Esophagus muscularis mucosa (tissue), 4 donors: Measurements from ENCODE around the gene SSR3. TPM values are rescaled to one million over a fixed set of nuclear protein-coding genes. Genes with fewer than 3 reads are reported as not detected.

ENCODE experiments used
- DNase-seq: peaks from one replicate; pipeline ENCODE4 v3.0.0-alpha.2; 2017; ENCODE audit errors: extremely low spot score
- H3K27ac ChIP-seq, 4 donors: fragments of 200-600 bp; sonication (generic); replicated peaks in 1 of 4; 1 replicate in 3 of 4; 2 replicates in 1 of 4; pipeline ENCODE4 v1.5.1; 2016 to 2019; ENCODE audit warnings: mild to moderate bottlenecking in 1 of 4
- H3K27me3 ChIP-seq, 4 donors: fragments of 200-600 bp; sonication (generic); one replicate each; pipeline versions ENCODE4 v1.5.1 to v1.6.0; 2016 to 2019
- H3K36me3 ChIP-seq, 4 donors: fragments of 200-600 bp; sonication (generic); one replicate each; pipeline ENCODE4 v1.5.1; 2016 to 2019
- H3K4me1 ChIP-seq, 4 donors: fragments of 200-600 bp; sonication (generic); one replicate each; pipeline ENCODE4 v1.5.1; 2016 to 2019
- H3K4me3 ChIP-seq, 4 donors: fragments of 200-600 bp; sonication (generic); 1 replicate in 2 of 4; 2 replicates in 2 of 4; pipeline ENCODE4 v1.5.1; 2016 to 2019; ENCODE audit warnings: mild to moderate bottlenecking in 4 of 4, moderate library complexity in 1 of 4
- H3K9me3 ChIP-seq, 4 donors: fragments of 200-600 bp; sonication (generic); 1 replicate in 3 of 4; 2 replicates in 1 of 4; pipeline ENCODE4 v1.5.1; 2016 to 2019
- CTCF ChIP-seq, 3 experiments: fragments of 200-600 bp in 2 of 3; fragments of 450-650 bp in 1 of 3; sonication (generic) in 2 of 3; IDR thresholded peaks; one replicate each; pipeline ENCODE4 v1.5.1; 2017 to 2019; ENCODE audit warnings: antibody characterized with exemption in 3 of 3, mild to moderate bottlenecking in 2 of 3, moderate library complexity in 1 of 3
- EP300 ChIP-seq: sonication (generic); formaldehyde crosslinking; IDR thresholded peaks from one replicate; pipeline ENCODE4 v1.6.1; 2017; ENCODE audit warnings: antibody characterized with exemption
- POLR2A ChIP-seq: fragments of 450-650 bp; IDR thresholded peaks from one replicate; pipeline ENCODE4 v1.6.1; 2017; ENCODE audit warnings: antibody characterized with exemption, moderate library complexity, mild to moderate bottlenecking, low read depth
- POLR2AphosphoS5 ChIP-seq, 2 donors: sonication (generic); formaldehyde crosslinking; IDR thresholded peaks; one replicate each; pipeline ENCODE4 v1.6.1; 2017; ENCODE audit warnings: antibody characterized with exemption in 2 of 2
- WGBS: methylation state at CpG from one replicate; pipeline ENCODE4 v1.1.5; 2018; 5-methylcytosine and 5-hydroxymethylcytosine counted together
- intact Hi-C: fragments of 100-400 bp; cut with DNase I; formaldehyde crosslinking; loops from one replicate; pipeline ENCODE4 v1.15.1; 2023
- total RNA-seq, 4 donors: library from RNA; depleted of rRNA; stranded (reverse); fragments of >200 nt; gene quantifications; one replicate each; pipeline versions ENCODE4 v1.1.0 to v1.2.1, GENCODE V29; 2016

The SSR3 gene
- total RNA-seq, 4 donors from 2014 or later: 170 to 211 (median 207) TPM

GRCh38 chr3:156583469-156583868 is 28.6 kb upstream of the SSR3 start:
- no peaks in the 10 kb centered on the region for H3K27me3 ChIP-seq
- DNase-seq: no peak
- no peak overlapping the region for H3K4me3 ChIP-seq
- no peaks in the 10 kb centered on the region for H3K4me1 ChIP-seq
- intact Hi-C loops: no loop called here
- no peaks in the 10 kb centered on the region for H3K36me3 ChIP-seq
- H3K9me3 ChIP-seq: no peaks in the 10 kb centered on the region
- TF ChIP-seq POLR2A (no peak), POLR2AphosphoS5 (IDR thresholded peaks at IDR 0.05) (no peak), EP300 (no peak), CTCF (IDR thresholded peaks at IDR 0.05) (no peak)
- H3K27ac ChIP-seq: no peak overlapping the region

GRCh38 chr3:156582532-156583183 is 27.7 kb upstream of the SSR3 start:
- Histone ChIP-seq H3K36me3 (no peaks in the 10 kb centered on the region), H3K4me1 (no peaks in the 10 kb centered on the region), H3K27ac (no peak overlapping the region), H3K9me3 (no peaks in the 10 kb centered on the region), H3K4me3 (no peak overlapping the region), H3K27me3 (no peaks in the 10 kb centered on the region)
- TF ChIP-seq POLR2A (no peak), EP300 (no peak)
- intact Hi-C loops: no loop called here
- no peak for DNase-seq
- WGBS: 96% methylated on average over 4 of the region's 4 CpGs

- no peak for DNase-seq
- intact Hi-C loops: no loop called here
- Histone ChIP-seq H3K4me3 (no peak overlapping the region), H3K27me3 (no peaks in the 10 kb centered on the region), H3K9me3 (no peaks in the 10 kb centered on the region), H3K36me3 (no peaks in the 10 kb centered on the region), H3K27ac (no peak overlapping the region), H3K4me1 (no peaks in the 10 kb centered on the region)
- TF ChIP-seq CTCF (IDR thresholded peaks at IDR 0.05) (no peak), POLR2AphosphoS5 (IDR thresholded peaks at IDR 0.05) (no peak), POLR2A (no peak), EP300 (no peak)
These were observed 27.0 kb upstream of the SSR3 start for GRCh38 chr3:156581954-156582353.

GRCh38 chr3:156581033-156581432 is 26.1 kb upstream of the SSR3 start:
- H3K4me1 ChIP-seq: no peaks in the 10 kb centered on the region
- H3K4me3 ChIP-seq: no peak overlapping the region
- no peak for DNase-seq
- H3K27ac ChIP-seq: no peak overlapping the region
- H3K36me3 ChIP-seq: no peaks in the 10 kb centered on the region
- no peaks in the 10 kb centered on the region for H3K9me3 ChIP-seq
- H3K27me3 ChIP-seq: no peaks in the 10 kb centered on the region
- WGBS: 96% methylated on average over 4 of the region's 4 CpGs
- intact Hi-C loops: no loop called here
- TF ChIP-seq POLR2A: no peak

- Histone ChIP-seq H3K27me3 (no peaks in the 10 kb centered on the region), H3K27ac (no peak overlapping the region), H3K4me3 (no peak overlapping the region), H3K36me3 (no peaks in the 10 kb centered on the region), H3K9me3 (no peaks in the 10 kb centered on the region), H3K4me1 (no peaks in the 10 kb centered on the region)
- 71% methylated on average over 2 of the region's 2 CpGs for WGBS
- DNase-seq: no peak
- TF ChIP-seq EP300: no peak
- no peak for TF ChIP-seq POLR2AphosphoS5 (IDR thresholded peaks at IDR 0.05)
- TF ChIP-seq POLR2A: no peak
- no peak for TF ChIP-seq CTCF (IDR thresholded peaks at IDR 0.05)
- intact Hi-C loops: no loop called here
These were observed 24.5 kb upstream of the SSR3 start for GRCh38 chr3:156579427-156579851.

GRCh38 chr3:156577736-156578135 is 22.8 kb upstream of the SSR3 start:
- H3K27me3 ChIP-seq: no peaks in the 10 kb centered on the region
- no peaks in the 10 kb centered on the region for H3K36me3 ChIP-seq
- no peak overlapping the region for H3K27ac ChIP-seq
- no peak for TF ChIP-seq POLR2A
- TF ChIP-seq CTCF (IDR thresholded peaks at IDR 0.05): no peak
- no peak for TF ChIP-seq POLR2AphosphoS5 (IDR thresholded peaks at IDR 0.05)
- TF ChIP-seq EP300: no peak
- H3K4me3 ChIP-seq: no peak overlapping the region
- no peak for DNase-seq
- H3K9me3 ChIP-seq: no peaks in the 10 kb centered on the region
- no peaks in the 10 kb centered on the region for H3K4me1 ChIP-seq
- intact Hi-C loops: no loop called here
